Occipital lobe (tissue), 2 donors: ENCODE measurements around the gene IFIH1. TPM values are rescaled to one million over a fixed set of nuclear protein-coding genes. Genes with fewer than 3 reads are reported as not detected.
A peak's percentile ranks its signal among the peaks of the same experiment; 100 is the strongest.

Source experiments
- DNase-seq: peaks from one replicate; lab custom pipeline; 2025; lab: John Stamatoyannopoulos, UW
- total RNA-seq: library from RNA; depleted of rRNA; stranded (reverse); fragments of >200 nt; gene quantifications from one replicate; pipeline ENCODE4 v1.2.3, GENCODE V29; 2014

IFIH1 gene
- total RNA-seq = 4.8 TPM

DNA sequence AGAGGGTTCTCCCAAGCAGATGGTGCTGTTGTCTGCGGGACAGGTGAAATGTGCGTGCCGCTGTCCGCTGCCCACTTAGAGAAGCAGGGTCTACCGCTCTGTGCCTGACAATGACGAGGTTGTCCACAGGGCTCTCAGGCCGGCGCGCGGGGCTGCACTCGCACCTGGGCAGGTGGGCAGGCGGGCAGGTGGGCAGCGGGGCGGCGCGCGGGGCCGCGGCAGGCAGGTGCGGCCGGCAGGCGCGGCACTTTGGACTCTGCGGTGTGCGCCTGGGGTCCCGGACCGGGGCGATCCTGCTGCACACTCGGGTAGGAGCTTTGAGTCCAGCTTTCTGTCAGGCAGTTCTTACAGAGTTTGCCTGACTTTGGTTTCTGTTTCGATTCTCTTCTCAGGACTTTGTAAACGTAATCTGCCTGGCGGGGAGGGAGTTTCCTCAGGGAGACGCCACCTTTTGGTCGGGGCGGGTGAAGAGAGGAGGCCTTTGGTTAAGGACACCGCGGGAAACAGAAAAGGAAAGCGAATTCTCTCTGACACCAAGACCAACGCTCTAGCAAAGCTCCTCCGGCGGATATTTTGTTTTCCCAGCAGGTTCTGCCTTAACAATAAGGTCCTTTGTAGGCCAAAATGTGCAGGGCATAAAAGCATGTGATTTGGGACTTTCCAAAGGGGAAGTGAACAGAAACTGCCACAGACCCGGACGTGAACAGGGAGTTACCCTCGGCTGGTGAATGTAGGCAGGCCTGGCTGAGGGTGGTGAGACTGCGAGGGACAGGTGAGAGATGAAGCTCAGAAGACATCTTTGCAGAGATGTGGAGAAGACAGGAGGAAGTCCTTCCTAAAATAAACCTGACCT is at the start of gene IFIH1:
IFIH1 (minus strand) TSS at position 357 of the 853 bp plus-strand sequence. CDS start 377 bp downstream, outside the sequence.
- peak; percentile 48 for DNase-seq

DNA sequence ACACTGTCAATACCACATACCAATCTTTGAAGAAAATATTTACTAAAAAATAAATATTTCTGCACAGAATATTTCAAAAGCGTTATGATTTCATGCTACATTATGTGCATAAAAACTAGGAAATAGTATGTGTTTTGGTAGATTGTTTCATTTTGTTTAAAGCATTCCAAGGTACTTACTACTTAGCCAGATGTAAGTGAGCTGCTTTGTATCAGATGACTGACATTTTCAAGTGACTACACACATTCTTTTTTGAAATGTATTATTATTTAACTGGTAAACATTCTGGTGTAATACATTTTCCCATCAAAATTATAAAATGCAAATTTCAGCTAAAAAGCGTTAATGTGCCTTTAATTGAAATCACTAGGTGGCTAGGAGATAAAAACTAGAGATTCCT is 46.9 kb upstream of the IFIH1 start:
- no peak for DNase-seq

DNA sequence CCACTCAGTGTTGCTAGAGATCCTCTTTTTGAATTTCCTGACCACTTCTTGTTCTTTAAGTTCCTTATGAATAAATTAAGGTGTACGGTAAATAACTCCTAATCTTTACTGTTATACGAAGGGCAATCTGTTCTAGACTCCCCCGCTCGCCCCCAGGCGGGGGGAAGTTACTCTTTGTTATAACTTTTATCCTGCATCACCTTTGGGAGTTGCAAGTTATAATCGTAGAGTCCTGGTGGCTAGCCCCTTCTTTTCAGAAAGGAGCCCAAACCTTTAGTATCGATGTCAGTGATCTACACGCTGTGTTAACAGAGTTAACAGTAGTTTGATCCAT is 26.1 kb upstream of the IFIH1 start:
- no peak for DNase-seq

DNA sequence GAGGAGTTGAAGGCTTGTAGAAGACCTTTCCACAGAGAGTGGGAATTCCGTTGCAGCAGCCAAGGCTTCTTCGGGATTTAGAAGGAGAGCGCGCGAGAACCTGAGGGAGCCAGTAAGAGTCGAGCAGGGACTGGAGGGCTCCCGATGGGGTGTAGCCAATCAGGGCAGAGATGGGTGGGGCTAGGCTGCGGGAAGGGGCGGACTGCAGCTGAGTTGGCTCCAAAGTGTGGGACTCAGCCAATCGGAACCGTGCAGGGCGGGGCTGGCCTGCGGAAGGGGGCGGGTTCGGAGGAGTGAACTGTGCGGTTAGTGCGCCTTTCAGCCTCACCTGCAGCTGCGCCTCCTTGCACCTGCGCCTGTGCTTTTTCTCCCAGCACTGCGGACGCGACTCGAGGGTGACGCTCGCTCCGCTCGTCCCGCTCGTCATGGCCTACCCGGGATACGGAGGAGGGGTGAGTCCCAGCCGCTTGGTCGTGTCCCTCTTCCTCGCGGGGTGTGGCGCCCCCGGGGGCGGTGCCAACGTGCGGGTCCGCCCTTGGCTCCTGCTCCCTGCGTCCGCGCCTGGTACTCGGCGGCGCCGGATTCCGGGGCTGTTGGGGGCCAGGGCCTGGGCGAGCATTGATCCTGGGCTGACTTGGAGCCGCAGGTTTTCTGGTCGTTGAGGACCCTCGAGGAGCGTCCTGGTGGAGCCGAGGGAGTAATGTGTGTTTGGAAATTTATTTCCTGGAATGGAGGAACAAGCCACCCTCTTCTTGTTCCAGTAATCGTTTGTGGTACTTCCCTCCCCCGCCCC is 25.5 kb upstream of the IFIH1 start, which contains the start of gene GCA:
GCA (plus strand) TSS at position 309 of the 793 bp plus-strand sequence; CDS start at position 426, 117 bp downstream.
- DNase-seq = peak; percentile 98

DNA sequence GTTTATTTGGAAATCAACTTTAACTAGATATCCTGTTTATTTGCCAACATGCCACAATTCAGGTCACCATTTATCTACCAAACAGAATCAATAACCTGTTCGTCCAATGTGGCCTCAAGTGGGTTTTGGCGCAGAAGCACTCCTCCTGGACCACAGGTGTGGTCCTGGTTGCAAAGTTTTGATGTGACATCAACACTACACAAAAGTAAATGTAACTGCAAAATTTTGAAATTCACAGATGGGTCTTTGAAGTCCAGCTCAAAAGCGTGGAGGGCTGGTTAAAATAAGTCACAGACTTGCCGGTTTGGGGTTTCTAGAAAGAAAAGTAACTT is 25.0 kb upstream of the IFIH1 start:
- no peak for DNase-seq

DNA sequence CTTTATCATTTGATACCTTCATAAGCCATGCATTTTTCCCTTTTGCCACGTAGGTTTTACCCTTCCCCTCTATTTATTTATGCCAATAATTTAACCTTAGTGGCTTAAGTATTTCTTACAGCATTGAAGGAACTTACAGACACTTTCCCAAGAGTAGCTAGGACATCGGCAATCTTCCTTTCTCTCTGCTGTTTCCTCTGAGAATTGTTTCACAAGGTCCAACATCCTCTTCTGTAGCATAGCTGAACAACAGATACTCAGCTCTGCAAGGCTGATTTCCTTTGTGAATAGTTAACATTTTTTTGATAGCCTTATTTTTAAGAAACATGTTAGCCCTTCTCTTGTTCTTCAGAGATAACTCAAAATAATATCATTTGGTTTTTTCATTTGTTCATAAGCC is 24.4 kb upstream of the IFIH1 start:
- DNase-seq = no peak

DNA sequence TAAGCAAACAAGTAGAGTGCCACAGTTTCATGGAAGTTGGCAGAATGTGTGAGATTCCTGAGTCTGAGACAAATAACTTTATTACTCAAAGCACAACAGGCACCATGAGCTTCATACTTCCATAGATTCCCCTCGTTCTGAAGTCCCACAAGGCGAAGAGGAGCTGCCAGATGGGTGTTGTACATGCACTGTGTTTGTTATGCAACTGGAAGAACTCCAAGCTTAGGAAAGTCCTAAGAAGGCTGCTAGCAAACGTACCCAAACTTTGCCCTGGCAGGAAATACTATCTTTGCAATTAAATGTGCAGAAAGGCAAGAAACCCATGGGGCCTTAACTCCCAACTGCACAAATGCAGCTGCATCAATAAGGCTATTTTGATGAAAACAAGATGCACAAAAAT is 23.8 kb upstream of the IFIH1 start:
- DNase-seq = no peak

DNA sequence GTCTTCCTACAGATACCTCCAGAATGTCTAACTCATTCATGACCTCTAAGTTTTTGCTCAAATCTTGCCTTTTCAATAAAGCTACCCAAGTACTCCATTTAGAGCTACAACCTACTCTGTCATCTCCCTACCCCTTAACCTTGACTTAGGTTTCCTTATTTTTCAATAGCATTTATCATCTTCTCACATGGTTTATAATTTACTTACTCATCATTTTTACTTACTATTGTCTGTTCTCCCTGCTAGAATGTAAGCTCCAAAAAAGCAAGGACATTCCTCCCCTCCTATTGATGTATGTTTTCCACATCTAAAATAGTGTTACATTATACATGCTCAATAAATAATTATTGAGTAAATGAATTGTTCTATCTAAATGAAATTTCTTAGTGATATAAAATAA is 22.3 kb upstream of the IFIH1 start:
- DNase-seq = no peak

DNA sequence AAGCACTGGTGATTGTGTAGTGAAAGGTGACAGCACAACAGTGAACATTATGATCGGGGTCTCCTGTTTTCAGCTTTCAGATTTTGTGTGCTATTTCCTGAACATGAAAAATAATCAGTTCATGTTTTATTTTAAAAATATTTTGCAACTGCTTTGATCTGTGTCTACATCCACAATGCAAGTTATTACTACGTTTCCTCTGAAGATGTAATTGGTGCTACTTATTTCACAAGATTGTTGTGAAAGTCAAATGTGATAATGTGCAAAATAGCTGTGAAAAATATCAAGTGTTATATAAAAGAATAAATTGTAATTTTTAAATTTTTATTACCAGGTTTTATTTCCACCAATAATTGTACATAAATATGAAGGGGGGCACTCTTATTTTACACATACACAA is 19.4 kb upstream of the IFIH1 start:
- DNase-seq = no peak

DNA sequence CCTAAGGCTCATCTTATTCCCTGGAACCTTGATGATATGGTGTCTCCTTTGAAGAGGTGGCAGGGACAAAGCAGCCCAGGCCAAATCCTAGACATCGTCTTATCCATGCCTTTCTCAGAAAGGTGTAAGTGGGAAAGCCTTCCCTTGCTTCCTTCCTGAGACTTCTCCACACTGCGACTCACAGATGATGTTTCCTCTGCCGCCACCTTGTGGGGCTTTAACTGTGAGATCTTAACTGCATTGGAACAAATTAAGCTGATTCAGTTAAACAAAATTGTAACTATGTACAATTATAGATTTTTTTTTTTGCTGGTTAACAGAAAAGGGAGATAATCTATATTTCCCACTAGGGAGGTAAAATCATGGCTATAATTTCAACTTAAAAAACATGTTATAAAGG is 15.5 kb upstream of the IFIH1 start:
- no peak for DNase-seq

DNA sequence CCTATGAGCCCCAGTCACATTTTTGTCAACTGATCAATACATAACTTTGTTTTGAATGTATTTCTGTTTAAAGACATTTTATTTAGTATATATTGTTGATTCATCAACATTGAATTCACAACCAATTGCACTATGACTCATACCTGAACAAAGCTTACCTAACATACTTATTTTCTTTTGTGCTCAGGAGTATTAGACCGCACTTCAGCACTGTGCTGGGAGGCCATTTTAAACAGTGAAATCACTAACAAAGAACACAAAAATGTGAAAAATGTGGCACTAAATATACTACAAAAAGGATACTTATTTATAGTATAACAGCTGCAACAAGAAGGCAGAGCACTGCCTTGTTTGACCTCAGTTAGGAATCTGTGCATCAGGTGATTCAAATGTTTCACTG is 12.4 kb upstream of the IFIH1 start:
- DNase-seq = no peak

DNA sequence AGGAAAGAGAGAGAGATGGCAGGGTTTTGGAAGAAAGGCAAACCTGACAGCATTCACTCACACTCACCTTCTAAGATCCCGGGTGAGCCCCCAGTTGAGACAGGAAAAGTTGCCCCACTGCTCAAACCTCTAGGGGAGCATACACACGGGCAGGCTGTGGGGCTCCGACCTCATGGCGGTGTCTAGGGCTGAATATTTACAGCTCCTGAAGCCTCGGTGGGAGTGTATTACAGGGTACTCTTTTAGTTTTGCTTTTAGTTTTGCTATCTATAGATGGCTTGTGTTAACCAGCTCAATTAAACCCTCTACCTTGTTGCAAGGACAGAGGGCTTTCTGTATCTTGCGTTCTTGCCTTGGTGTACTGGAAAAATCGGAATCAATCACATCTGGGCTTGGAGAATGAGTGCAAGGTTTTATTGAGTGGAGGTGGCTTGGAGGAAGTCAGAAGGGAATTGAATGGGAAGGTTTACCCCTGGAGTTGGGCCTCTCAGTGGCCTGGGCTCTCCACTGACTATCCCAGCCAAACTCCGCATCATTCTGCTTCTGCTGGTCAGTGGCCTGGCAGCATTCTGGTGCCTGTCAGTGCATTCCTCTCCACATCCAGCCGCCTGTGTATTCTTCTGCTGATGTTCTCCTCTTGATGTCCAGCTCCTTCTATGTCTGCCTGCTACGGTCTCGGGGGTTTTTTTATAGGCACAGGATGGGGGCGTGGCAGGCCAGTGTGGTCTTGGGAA is 10.1 kb upstream of the IFIH1 start:
- no peak for DNase-seq

DNA sequence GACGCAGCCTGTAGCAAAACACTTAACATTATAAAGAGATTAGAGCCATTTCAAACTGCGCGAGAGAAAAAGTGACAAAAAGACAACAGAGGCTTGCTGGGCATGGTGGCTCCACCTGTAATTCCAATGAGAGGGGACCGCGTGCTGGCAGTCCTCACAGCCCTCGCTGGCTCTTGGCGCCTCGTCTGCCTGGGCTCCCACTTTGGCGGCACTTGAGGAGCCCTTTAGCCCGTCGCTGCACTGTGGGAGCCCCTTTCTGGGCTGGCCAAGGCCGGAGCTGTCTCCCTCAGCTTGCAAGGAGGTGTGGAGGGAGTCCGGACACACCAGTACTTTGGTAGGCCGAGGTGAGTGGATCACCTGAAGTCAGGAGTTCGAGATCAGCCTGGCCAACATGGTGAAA is 9.3 kb upstream of the IFIH1 start:
- no peak for DNase-seq

DNA sequence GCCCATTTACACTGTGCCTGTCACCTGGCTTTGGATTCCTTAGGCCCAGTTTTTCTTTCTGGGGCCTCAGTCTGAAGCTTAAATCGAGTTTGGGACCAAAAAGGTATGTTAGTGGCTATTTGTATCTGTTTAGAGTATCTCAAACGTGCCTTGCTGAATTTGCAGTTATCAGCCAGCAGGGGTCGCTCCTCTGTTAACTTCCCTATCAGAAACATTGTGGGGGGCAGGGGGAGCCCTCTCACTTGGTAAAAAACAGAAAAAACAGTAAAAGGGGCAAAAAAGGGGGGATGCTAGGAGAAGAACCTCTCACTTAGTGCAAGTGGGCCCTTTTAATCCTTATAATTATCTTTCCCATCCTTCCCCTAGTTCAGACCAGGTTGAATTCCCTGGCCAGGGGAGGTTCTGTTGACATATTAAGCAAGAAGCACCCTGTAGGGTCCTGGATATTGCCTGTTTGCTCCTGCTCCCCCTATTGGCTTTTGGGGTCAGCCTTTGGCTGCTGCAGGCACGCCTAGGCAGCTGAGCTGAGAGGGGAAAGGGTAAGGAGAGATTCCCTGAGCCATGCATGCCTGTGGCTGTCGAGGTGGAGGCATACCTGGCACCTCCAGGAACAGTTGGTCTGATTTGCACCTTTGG is 8.8 kb upstream of the IFIH1 start:
- DNase-seq = no peak

DNA sequence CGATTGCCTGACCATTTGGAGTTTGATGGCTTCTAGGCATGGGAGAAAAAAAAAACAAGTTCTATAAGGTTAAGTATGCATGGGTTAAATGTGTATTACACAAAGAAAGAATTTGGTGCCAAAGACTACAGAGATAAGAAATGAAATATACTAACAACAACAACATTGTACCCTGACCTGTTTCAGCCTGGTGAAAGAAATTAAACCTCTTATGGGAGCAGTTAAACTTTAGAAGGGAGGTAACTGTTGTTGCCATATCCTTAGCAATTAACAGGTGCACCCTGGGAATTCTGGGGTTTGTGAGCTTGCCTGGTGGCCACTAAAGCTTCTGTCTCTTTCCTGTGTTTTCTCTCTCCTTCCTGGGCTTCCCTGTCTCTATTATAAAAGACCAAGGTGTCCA is 6.5 kb upstream of the IFIH1 start:
- DNase-seq = no peak

DNA sequence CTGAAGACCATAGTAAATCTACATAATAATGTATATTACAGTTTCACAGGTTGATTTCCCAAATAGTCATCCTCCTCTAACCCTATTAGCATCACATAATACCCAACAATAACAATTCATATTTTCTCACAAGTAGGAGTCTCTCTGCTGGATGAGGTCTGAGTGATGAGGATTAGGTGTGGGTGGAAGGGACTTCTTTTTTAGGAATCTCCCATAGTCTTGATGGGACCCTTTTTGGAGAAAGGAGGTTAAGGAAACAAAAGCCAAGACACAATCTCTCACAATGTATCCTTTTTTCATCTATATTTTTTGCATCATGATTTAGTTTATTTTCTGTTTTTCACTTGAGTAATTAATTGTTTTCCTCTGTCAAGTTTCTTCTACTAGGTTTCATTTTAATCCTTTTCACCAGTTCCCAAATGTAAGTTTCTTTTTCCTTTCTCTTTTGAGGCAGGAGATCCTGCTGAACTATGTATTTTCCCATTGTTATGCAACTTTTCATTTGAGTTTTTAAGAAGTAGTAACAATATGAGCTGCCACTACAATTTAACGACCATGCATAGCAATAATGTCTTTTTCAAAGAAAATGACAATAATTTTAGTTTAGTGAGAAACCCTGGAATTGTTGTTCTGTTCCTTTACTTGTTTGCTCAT is 2.5 kb upstream of the IFIH1 start:
- no peak for DNase-seq

DNA sequence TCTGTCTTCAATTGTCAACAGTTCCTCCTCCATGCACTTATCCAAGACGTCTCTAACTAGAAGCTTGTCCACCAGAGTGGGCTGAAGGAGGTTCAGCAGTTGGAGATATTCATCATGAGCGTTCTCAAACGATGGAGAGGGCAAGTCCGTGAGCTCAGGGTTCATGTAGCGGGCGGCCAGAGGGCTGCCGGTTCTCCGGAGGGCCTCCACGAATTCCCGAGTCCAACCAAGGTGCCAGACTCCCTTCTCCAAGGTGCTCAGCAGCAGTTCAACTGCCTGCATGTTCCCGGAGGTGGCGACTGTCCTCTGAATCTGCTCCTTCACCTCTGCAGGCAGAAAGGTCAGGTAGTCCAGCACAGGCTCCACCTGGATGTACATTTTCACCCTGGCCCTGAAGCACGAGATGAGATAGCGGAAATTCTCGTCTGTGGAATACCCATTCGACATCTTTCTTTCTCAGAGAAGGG is 590 bp downstream of the IFIH1 start:
- DNase-seq = no peak

DNA sequence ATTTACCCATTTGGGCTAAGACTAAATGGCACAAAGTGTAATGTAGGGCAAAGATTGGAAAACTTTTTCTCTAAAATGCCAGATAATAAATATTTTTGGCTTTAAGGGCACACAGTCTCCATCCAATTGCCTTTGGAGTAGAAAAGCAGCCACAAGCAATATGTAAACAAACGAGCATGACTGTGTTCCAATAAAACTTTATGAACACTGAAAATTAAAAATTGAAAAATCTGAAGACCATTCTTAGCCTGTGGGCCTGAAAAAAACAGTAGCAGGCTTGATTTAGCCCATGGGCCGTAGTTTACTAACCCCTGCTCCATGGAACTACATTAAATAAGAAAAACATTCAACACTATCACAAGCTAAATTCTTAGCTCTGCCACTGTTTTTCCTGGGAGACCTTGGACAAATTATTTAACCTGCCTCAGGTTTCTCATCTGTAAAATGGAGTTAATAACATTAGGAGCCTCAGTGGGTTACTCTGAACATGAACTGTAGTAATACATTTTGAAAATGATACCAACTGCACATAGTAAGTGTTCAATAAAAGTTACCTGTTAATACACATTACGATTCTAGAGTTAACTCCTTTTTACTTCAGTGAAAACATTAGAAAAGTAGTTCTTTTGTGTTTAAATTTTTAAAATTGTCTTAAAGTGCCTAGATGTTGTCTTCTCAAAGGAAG is 1.3 kb downstream of the IFIH1 start:
- no peak for DNase-seq

DNA sequence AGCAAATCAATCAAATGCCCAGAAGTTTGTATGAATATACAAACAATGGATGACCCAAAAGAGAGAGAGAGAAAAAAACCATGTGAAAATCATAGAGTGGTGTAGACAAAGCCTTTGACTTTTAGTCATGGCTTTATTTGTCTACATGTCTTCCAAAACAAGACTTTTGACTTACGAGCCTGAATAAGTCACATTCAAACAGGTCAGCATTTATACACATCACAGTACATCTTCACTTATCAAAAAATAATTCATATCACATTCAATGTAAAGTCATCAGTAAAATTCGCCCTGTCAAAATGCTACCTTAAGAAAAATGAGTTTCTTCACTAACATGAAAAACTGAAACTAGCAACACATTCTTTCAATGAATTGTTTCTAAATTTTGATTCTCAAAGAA is 1.9 kb downstream of the IFIH1 start:
- DNase-seq = no peak

DNA sequence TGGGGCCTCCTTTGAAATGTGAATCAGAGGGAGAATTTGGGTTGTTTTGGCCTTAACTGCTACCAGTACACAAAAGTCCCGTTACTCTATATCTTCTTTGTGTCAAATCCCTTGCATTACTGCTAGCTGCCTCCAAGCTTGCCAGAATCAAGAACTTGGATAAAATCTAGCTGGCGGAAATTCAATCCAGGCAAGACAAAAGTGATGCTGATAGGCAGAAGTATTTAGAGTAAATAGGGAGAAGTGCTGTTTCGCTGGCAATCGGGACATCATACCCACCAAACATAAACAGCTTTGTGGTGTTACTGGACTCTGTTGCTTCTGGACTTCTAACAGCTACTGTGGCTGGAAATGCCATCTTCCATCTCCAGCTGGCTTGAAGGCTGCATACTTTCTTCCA is 2.5 kb downstream of the IFIH1 start:
- no peak for DNase-seq

DNA sequence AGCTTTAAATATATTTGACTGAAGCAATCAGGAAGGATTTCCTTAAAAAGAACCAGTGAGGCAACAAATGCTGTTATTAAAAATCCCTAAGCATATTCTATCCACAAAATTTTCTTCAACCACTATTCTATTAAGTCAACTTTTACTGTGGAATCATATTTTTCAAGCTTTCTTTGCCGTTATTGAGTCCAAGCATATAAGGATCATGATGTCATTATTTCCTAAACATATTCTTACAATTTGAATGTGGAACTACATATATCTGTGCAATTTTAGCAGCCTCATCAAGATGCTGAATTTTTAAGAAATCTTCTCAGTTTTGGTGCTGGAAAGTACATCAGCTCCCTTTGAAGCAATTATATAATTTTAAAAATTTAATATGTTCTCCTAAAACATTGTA is 5.6 kb downstream of the IFIH1 start:
- DNase-seq = no peak
